Right lobe of liver (tissue), 6 donors: ENCODE results near the gene GNB1L. TPM values are rescaled to one million over a fixed set of nuclear protein-coding genes. Genes with fewer than 3 reads are reported as not detected.

Experiments
- ATAC-seq, 4 donors: fragments of 200-7000 bp; cut with Tn5 transposase; one replicate each; pipeline ENCODE4 v1.9.1; 2020; ENCODE audit warnings: mild to moderate bottlenecking in 4 of 4, moderate library complexity in 4 of 4
- DNase-seq, 3 donors: peaks; one replicate each; pipeline ENCODE4 v3.0.0-alpha.2; 2020
- H3K27ac ChIP-seq, 3 donors: fragments of 200-600 bp; one replicate each; pipeline ENCODE4 v1.8.0; 2022
- H3K27me3 ChIP-seq, 2 donors: fragments of 200-600 bp; one replicate each; pipeline ENCODE4 v1.8.0; 2022
- H3K36me3 ChIP-seq, 4 donors: fragments of 200-600 bp; sonication (generic) in 1 of 4; one replicate each; pipeline versions ENCODE4 v1.5.1 to v1.8.0; 2017 to 2022; ENCODE audit warnings: control low read depth in 1 of 4
- H3K4me1 ChIP-seq, 4 donors: fragments of 200-600 bp; sonication (generic) in 1 of 4; one replicate each; pipeline versions ENCODE4 v1.5.1 to v1.8.0; 2017 to 2022; ENCODE audit warnings: control low read depth in 1 of 4
- H3K4me3 ChIP-seq, 3 donors: fragments of 200-600 bp; one replicate each; pipeline ENCODE4 v1.8.0; 2022
- H3K9me3 ChIP-seq, 4 donors: fragments of 200-600 bp; sonication (generic) in 1 of 4; one replicate each; pipeline versions ENCODE4 v1.5.1 to v1.8.0; 2017 to 2022; ENCODE audit warnings: control low read depth in 1 of 4
- CTCF ChIP-seq, 4 donors: fragments of 200-600 bp in 3 of 4; fragments of 450-650 bp in 1 of 4; IDR thresholded peaks; one replicate each; pipeline versions ENCODE4 v1.5.1 to v1.8.0; 2016 to 2022; ENCODE audit warnings: antibody characterized with exemption in 4 of 4, mild to moderate bottlenecking in 2 of 4
- POLR2A ChIP-seq: fragments of 450-650 bp; IDR thresholded peaks from one replicate; pipeline ENCODE4 v1.6.1; 2017; ENCODE audit warnings: antibody characterized with exemption, mild to moderate bottlenecking
- WGBS: methylation state at CpG from one replicate; pipeline ENCODE4 v1.1.6; 2018; ENCODE audit warnings: low coverage, low lambda C conversion rate; ENCODE audit not compliant: insufficient coverage; ENCODE audit errors: missing lambda C conversion rate; 5-methylcytosine and 5-hydroxymethylcytosine counted together
- intact Hi-C, 2 donors: fragments of 100-400 bp; cut with DNase I; formaldehyde crosslinking; loops; one replicate each; pipeline versions ENCODE4 v1.11.2 to v1.14.1; 2022
- total RNA-seq, 6 experiments: library from RNA; depleted of rRNA in 2 of 6; stranded (reverse); fragments of >200 nt in 2 of 6; fragmentation: NEBNext Ultra II Directional in 3 of 6; extraction: Animal tissue kit (Norgen Biotek cat#: 25700) in 3 of 6; gene quantifications; one replicate each; pipeline versions ENCODE4 v1.1.0 to v1.2.4, GENCODE V29; 2016 to 2023
- donor health status: DM: no; HTN: yes; CAD: no.
- donor health status: DM: no; HTN: no; CAD: no.
- donor health status: DM: no; HTN: no; CAD: no.
- donor health status: DM: no; HTN: yes; CAD: no.
- donor health status: DM: no; HTN: yes; CAD: no.

GNB1L gene
- total RNA-seq, 6 experiments from 2014 or later: 1.4 to 3.2 (median 2.7) TPM

- intact Hi-C loops: no loop called here
- no peaks in the 10 kb centered on the region for H3K27me3 ChIP-seq
- H3K27ac ChIP-seq: no peak overlapping the region
- no peaks in the 10 kb centered on the region for H3K4me1 ChIP-seq
- no peak for TF ChIP-seq POLR2A
- no peak for TF ChIP-seq CTCF (IDR thresholded peaks at IDR 0.05)
- H3K4me3 ChIP-seq: no peak overlapping the region
- DNase-seq: no peak
- WGBS: no CpG with 5 or more reads among the region's 12 CpGs
- no peak for ATAC-seq
- H3K9me3 ChIP-seq: no peaks in the 10 kb centered on the region
- H3K36me3 ChIP-seq: no peaks in the 10 kb centered on the region
These were observed 107.1 kb downstream of the GNB1L start for GRCh38 chr22:19747551-19747950.

GRCh38 chr22:19746726-19747125 is 107.9 kb downstream of the GNB1L start:
- no peaks in the 10 kb centered on the region for H3K4me1 ChIP-seq
- H3K27ac ChIP-seq: no peak overlapping the region
- intact Hi-C loops: no loop called here
- H3K36me3 ChIP-seq: no peaks in the 10 kb centered on the region
- H3K27me3 ChIP-seq: no peaks in the 10 kb centered on the region
- DNase-seq (no peak), ATAC-seq (no peak)
- no peaks in the 10 kb centered on the region for H3K9me3 ChIP-seq
- no peak for TF ChIP-seq CTCF (IDR thresholded peaks at IDR 0.05)
- TF ChIP-seq POLR2A: no peak
- WGBS: 60% methylated on average over 1 of the region's 13 CpGs
- no peak overlapping the region for H3K4me3 ChIP-seq

GRCh38 chr22:19745155-19746101 is 109.2 kb downstream of the GNB1L start:
- TF ChIP-seq POLR2A: no peak
- no peak for TF ChIP-seq CTCF (IDR thresholded peaks at IDR 0.05)
- Histone ChIP-seq H3K27me3 (no peaks in the 10 kb centered on the region), H3K27ac (no peak overlapping the region), H3K36me3 (no peaks in the 10 kb centered on the region), H3K4me1 (no peaks in the 10 kb centered on the region), H3K9me3 (no peaks in the 10 kb centered on the region), H3K4me3 (no peak overlapping the region)
- intact Hi-C loops: no loop called here
- DNase-seq (no peak), ATAC-seq (no peak)
- 92% methylated on average over 2 of the region's 24 CpGs for WGBS

GRCh38 chr22:19744350-19745006 is 110.2 kb downstream of the GNB1L start:
- 93% methylated on average over 5 of the region's 13 CpGs for WGBS
- DNase-seq (no peak), ATAC-seq (no peak)
- intact Hi-C loops: no loop called here
- Histone ChIP-seq H3K27ac (no peak overlapping the region), H3K27me3 (no peaks in the 10 kb centered on the region), H3K4me1 (no peaks in the 10 kb centered on the region), H3K9me3 (no peaks in the 10 kb centered on the region), H3K36me3 (no peaks in the 10 kb centered on the region), H3K4me3 (no peak overlapping the region)
- TF ChIP-seq CTCF (IDR thresholded peaks at IDR 0.05): no peak
- no peak for TF ChIP-seq POLR2A
